GM21381 (cell line): ENCODE measurements around the gene BNIPL.

Source experiments
- ATAC-seq: cut with Tn5 transposase; IDR thresholded peaks from one replicate; pipeline ENCODE4 v1.9.1; 2021; ENCODE audit warnings: mild to moderate bottlenecking, moderate library complexity; ENCODE audit not compliant: unreplicated experiment

The BNIPL gene

GRCh38 chr1:151009674-151010345 is 26.6 kb upstream of the BNIPL start:
- no peak for ATAC-seq

GRCh38 chr1:151010346-151010726 is 26.1 kb upstream of the BNIPL start:
- ATAC-seq = no peak

- ATAC-seq = no peak
Observed at GRCh38 chr1:151011154-151011850, 25.1 kb upstream of the BNIPL start.

- ATAC-seq = no peak
Observed at GRCh38 chr1:151012684-151013471, 23.5 kb upstream of the BNIPL start.

GRCh38 chr1:151013518-151013917 is 22.9 kb upstream of the BNIPL start:
- no peak for ATAC-seq

- ATAC-seq = no peak
Observed at GRCh38 chr1:151024540-151025146, 11.7 kb upstream of the BNIPL start.

- no peak for ATAC-seq
Observed at GRCh38 chr1:151026460-151026859, 9.9 kb upstream of the BNIPL start.

GRCh38 chr1:151032164-151032563 is 4.2 kb upstream of the BNIPL start:
- no peak for ATAC-seq

- no peak for ATAC-seq
Observed at GRCh38 chr1:151035167-151035566, 1.2 kb upstream of the BNIPL start.

- ATAC-seq = no peak
Observed at GRCh38 chr1:151037032-151037431, 646 bp downstream of the BNIPL start.

- ATAC-seq = no peak
Observed at GRCh38 chr1:151039521-151039920, 3.1 kb downstream of the BNIPL start.

GRCh38 chr1:151043163-151043562 is 6.8 kb downstream of the BNIPL start:
- ATAC-seq = no peak

- peak; percentile 51 for ATAC-seq
Observed at GRCh38 chr1:151047591-151047924, 11.2 kb downstream of the BNIPL start, which contains the start of gene C1orf56. Gene C1orf56 (plus strand): TSS chr1:151047751. CDS start chr1:151047848, 97 bp downstream.

- ATAC-seq = peak; percentile 49
Observed at GRCh38 chr1:151047925-151048644, 11.7 kb downstream of the BNIPL start.

- no peak for ATAC-seq
Observed at GRCh38 chr1:151048645-151049032, 12.3 kb downstream of the BNIPL start.

GRCh38 chr1:151049458-151049857 is 13.1 kb downstream of the BNIPL start:
- ATAC-seq = no peak

- ATAC-seq = no peak
Observed at GRCh38 chr1:151050051-151050688, 13.8 kb downstream of the BNIPL start.

GRCh38 chr1:151051356-151052009 is 15.1 kb downstream of the BNIPL start:
- no peak for ATAC-seq

- no peak for ATAC-seq
Observed at GRCh38 chr1:151054971-151055547, 18.7 kb downstream of the BNIPL start.
